ENCODE data around the gene MEDAG.

MEDAG gene

DNA sequence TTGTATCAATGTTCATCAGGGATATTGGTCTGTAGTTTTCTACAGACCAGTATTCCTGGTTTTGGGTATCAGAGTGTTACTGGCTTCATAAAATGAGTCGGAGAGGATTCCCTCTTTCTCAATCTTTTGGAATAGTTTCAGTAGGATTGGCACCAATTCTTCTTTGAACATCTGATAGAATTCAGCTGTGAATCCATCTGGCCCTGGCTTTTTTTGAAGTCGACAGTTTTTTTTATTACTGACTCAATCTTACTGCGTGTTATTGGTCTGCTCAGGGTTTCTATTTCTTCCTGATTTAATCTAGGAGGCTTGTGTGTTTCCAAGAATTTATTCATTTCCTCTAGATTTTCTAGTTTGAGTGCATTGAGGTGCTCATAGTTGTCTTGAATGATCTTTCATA lies 37.8 kb downstream of the MEDAG start:
- Histone ChIP-seq H4K91ac (ENCODE audit: low read length) (no peak overlapping the region), H3K18ac (ENCODE audit: low read depth in 1 of 2, low read length in 2 of 2) (no peak overlapping the region)

DNA sequence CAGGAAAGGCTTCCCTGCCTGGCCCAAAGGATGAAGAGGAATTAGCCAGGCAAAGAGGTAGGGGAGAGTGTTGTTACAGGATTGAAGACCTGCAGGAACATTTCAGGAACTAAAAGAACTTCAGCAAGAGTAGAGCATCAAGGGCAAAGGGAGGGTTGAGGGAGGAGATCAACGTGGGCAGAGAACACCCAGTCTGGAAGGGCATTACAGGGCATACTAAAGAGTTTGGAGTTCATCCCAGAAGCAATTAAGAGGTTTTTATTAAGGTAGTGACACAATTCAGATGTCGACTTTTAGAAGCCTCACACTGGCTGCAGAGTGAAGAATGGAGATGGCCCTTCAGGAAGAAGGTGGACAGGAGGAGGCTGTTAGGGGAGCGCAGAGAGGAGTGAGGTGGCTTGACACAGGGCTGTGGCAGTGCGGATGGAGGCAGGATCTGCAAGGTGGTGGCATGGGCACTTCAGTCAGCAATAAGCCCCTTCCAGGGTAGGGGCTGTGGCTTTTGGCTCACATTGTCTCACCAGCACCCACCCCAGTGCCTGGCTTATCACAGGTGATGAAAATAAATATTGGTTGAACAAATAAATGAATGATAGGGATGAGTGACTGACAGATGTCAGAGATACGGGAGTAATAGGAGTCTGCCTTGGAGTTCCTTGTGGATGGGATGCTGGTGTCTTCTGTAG lies 51.3 kb downstream of the MEDAG start:
- H3K27ac ChIP-seq (ENCODE audit: low read length, poor library complexity, severe bottlenecking) = no peak overlapping the region
- DNase-seq = no peak
- no peak overlapping the region for H3K18ac ChIP-seq (ENCODE audit: low read depth in 1 of 2, low read length in 2 of 2)
- no peak overlapping the region for H2BK5ac ChIP-seq (ENCODE audit: low read depth, low read length, poor library complexity, severe bottlenecking)
- no peak overlapping the region for H3K4me3 ChIP-seq (ENCODE audit: insufficient read depth in 1 of 2, low read depth in 1 of 2, low read length in 2 of 2)
- peaks cover 17% of the 10 kb centered on the region for H3K9me3 ChIP-seq (ENCODE audit: control insufficient read depth, low read length)
- 87% methylated on average over 5 of the region's 5 CpGs for WGBS
- no peak overlapping the region for H2AK5ac ChIP-seq (ENCODE audit: low read length, severe bottlenecking)
- H3K4ac ChIP-seq (ENCODE audit: low read depth in 1 of 2, low read length in 2 of 2) = no peak overlapping the region
- H2BK12ac ChIP-seq (ENCODE audit: low read length in 2 of 2) = no peak overlapping the region
- H2BK120ac ChIP-seq (ENCODE audit: low read depth, low read length) = no peak overlapping the region
- H3K23ac ChIP-seq (ENCODE audit: low read length in 2 of 2) = no peak overlapping the region
- H2AFZ ChIP-seq (ENCODE audit: low read depth, low read length) = no peak overlapping the region
- peaks cover 0 to 20% of the 10 kb centered on the region in 2 experiments for H3K27me3 ChIP-seq (ENCODE audit: control insufficient read depth in 1 of 2, insufficient read depth in 1 of 2, low read length in 2 of 2)
- H2BK15ac ChIP-seq (ENCODE audit: low read depth, poor library complexity, severe bottlenecking) = no peak overlapping the region
- H3K14ac ChIP-seq (ENCODE audit: low read length in 2 of 2) = peak overlapping the region in 1 of 2 experiments; percentile 1
- no peak overlapping the region for H4K8ac ChIP-seq (ENCODE audit: low read length)
- no peak overlapping the region for H3K4me2 ChIP-seq (ENCODE audit: low read length, poor library complexity, severe bottlenecking)
- no peaks in the 10 kb centered on the region for H3K4me1 ChIP-seq (ENCODE audit: control insufficient read depth, insufficient read depth, low read depth, low read length)
- no peak overlapping the region for H3K9ac ChIP-seq (ENCODE audit: low read length)
- no peak overlapping the region for H4K91ac ChIP-seq (ENCODE audit: low read length)
- H3K36me3 ChIP-seq (ENCODE audit: control insufficient read depth in 1 of 2, insufficient read depth in 2 of 2, low read depth in 1 of 2, low read length in 2 of 2) = no peaks in the 10 kb centered on the region
- H3K79me1 ChIP-seq (replicated peaks; ENCODE audit: low read length, poor library complexity, severe bottlenecking) = no peaks in the 10 kb centered on the region

More for the DNA sequence above, 37.8 kb downstream of the MEDAG start:
- Histone ChIP-seq H2BK12ac (ENCODE audit: low read length in 2 of 2) (no peak overlapping the region), H2BK120ac (ENCODE audit: low read depth, low read length) (no peak overlapping the region), H2AFZ (ENCODE audit: low read depth, low read length) (no peak overlapping the region), H3K9ac (ENCODE audit: low read length) (no peak overlapping the region), H3K4me2 (ENCODE audit: low read length, poor library complexity, severe bottlenecking) (no peak overlapping the region), H2AK5ac (ENCODE audit: low read length, severe bottlenecking) (no peak overlapping the region), H2BK15ac (ENCODE audit: low read depth, poor library complexity, severe bottlenecking) (no peak overlapping the region), H3K27ac (ENCODE audit: low read length, poor library complexity, severe bottlenecking) (no peak overlapping the region), H3K4ac (ENCODE audit: low read depth in 1 of 2, low read length in 2 of 2) (no peak overlapping the region), H3K4me1 (ENCODE audit: control insufficient read depth, insufficient read depth, low read depth, low read length) (no peaks in the 10 kb centered on the region), H3K79me1 (replicated peaks; ENCODE audit: low read length, poor library complexity, severe bottlenecking) (no peaks in the 10 kb centered on the region), H3K27me3 (ENCODE audit: control insufficient read depth in 1 of 2, insufficient read depth in 1 of 2, low read length in 2 of 2) (no peaks in the 10 kb centered on the region), H4K8ac (ENCODE audit: low read length) (no peak overlapping the region), H3K14ac (ENCODE audit: low read length in 2 of 2) (no peak overlapping the region), H3K23ac (ENCODE audit: low read length in 2 of 2) (no peak overlapping the region), H3K4me3 (ENCODE audit: insufficient read depth in 1 of 2, low read depth in 1 of 2, low read length in 2 of 2) (no peak overlapping the region), H3K9me3 (ENCODE audit: control insufficient read depth, low read length) (no peaks in the 10 kb centered on the region), H2BK5ac (ENCODE audit: low read depth, low read length, poor library complexity, severe bottlenecking) (no peak overlapping the region), H3K36me3 (ENCODE audit: control insufficient read depth in 1 of 2, insufficient read depth in 2 of 2, low read depth in 1 of 2, low read length in 2 of 2) (no peaks in the 10 kb centered on the region)
- no peak for DNase-seq
- WGBS = 96% methylated on average over 3 of the region's 3 CpGs

- Histone ChIP-seq H4K91ac (ENCODE audit: low read length) (no peak overlapping the region), H3K79me1 (replicated peaks; ENCODE audit: low read length, poor library complexity, severe bottlenecking) (no peaks in the 10 kb centered on the region), H3K36me3 (ENCODE audit: control insufficient read depth in 1 of 2, insufficient read depth in 2 of 2, low read depth in 1 of 2, low read length in 2 of 2) (no peaks in the 10 kb centered on the region), H2AFZ (ENCODE audit: low read depth, low read length) (no peak overlapping the region), H2BK120ac (ENCODE audit: low read depth, low read length) (no peak overlapping the region), H3K14ac (ENCODE audit: low read length in 2 of 2) (no peak overlapping the region), H3K27me3 (ENCODE audit: control insufficient read depth in 1 of 2, insufficient read depth in 1 of 2, low read length in 2 of 2) (peaks cover 0 to 20% of the 10 kb centered on the region in 2 experiments), H2BK12ac (ENCODE audit: low read length in 2 of 2) (no peak overlapping the region), H3K4me2 (ENCODE audit: low read length, poor library complexity, severe bottlenecking) (no peak overlapping the region), H2BK5ac (ENCODE audit: low read depth, low read length, poor library complexity, severe bottlenecking) (no peak overlapping the region), H3K18ac (ENCODE audit: low read depth in 1 of 2, low read length in 2 of 2) (no peak overlapping the region), H3K9ac (ENCODE audit: low read length) (no peak overlapping the region), H4K8ac (ENCODE audit: low read length) (no peak overlapping the region), H3K9me3 (ENCODE audit: control insufficient read depth, low read length) (peaks cover 17% of the 10 kb centered on the region), H3K4ac (ENCODE audit: low read depth in 1 of 2, low read length in 2 of 2) (no peak overlapping the region), H3K27ac (ENCODE audit: low read length, poor library complexity, severe bottlenecking) (no peak overlapping the region), H3K4me3 (ENCODE audit: insufficient read depth in 1 of 2, low read depth in 1 of 2, low read length in 2 of 2) (no peak overlapping the region), H2AK5ac (ENCODE audit: low read length, severe bottlenecking) (no peak overlapping the region), H3K23ac (ENCODE audit: low read length in 2 of 2) (no peak overlapping the region), H2BK15ac (ENCODE audit: low read depth, poor library complexity, severe bottlenecking) (no peak overlapping the region), H3K4me1 (ENCODE audit: control insufficient read depth, insufficient read depth, low read depth, low read length) (peaks cover 3% of the 10 kb centered on the region)
- 81% methylated on average over 1 of the region's 1 CpG for WGBS
- DNase-seq = no peak
Measured at GRCh38 chr13:30959678-30960077, 53.6 kb downstream of the MEDAG start.

- Histone ChIP-seq H2AK5ac (ENCODE audit: low read length, severe bottlenecking) (no peak overlapping the region), H3K4me2 (ENCODE audit: low read length, poor library complexity, severe bottlenecking) (no peak overlapping the region), H4K91ac (ENCODE audit: low read length) (no peak overlapping the region), H2BK12ac (ENCODE audit: low read length in 2 of 2) (no peak overlapping the region), H3K9me3 (ENCODE audit: control insufficient read depth, low read length) (peaks cover 17% of the 10 kb centered on the region), H3K27me3 (ENCODE audit: control insufficient read depth in 1 of 2, insufficient read depth in 1 of 2, low read length in 2 of 2) (peaks cover 0 to 14% of the 10 kb centered on the region in 2 experiments), H3K4me1 (ENCODE audit: control insufficient read depth, insufficient read depth, low read depth, low read length) (peaks cover 3% of the 10 kb centered on the region), H3K9ac (ENCODE audit: low read length) (peak overlapping the region; percentile 31), H4K8ac (ENCODE audit: low read length) (no peak overlapping the region), H3K36me3 (ENCODE audit: control insufficient read depth in 1 of 2, insufficient read depth in 2 of 2, low read depth in 1 of 2, low read length in 2 of 2) (no peaks in the 10 kb centered on the region), H3K79me1 (replicated peaks; ENCODE audit: low read length, poor library complexity, severe bottlenecking) (no peaks in the 10 kb centered on the region), H2BK120ac (ENCODE audit: low read depth, low read length) (no peak overlapping the region), H2AFZ (ENCODE audit: low read depth, low read length) (no peak overlapping the region), H3K4ac (ENCODE audit: low read depth in 1 of 2, low read length in 2 of 2) (no peak overlapping the region), H3K4me3 (ENCODE audit: insufficient read depth in 1 of 2, low read depth in 1 of 2, low read length in 2 of 2) (no peak overlapping the region), H3K18ac (ENCODE audit: low read depth in 1 of 2, low read length in 2 of 2) (peak overlapping the region in 1 of 2 experiments; percentile 75), H2BK15ac (ENCODE audit: low read depth, poor library complexity, severe bottlenecking) (no peak overlapping the region), H3K23ac (ENCODE audit: low read length in 2 of 2) (no peak overlapping the region), H2BK5ac (ENCODE audit: low read depth, low read length, poor library complexity, severe bottlenecking) (no peak overlapping the region), H3K27ac (ENCODE audit: low read length, poor library complexity, severe bottlenecking) (no peak overlapping the region), H3K14ac (ENCODE audit: low read length in 2 of 2) (peak overlapping the region in 1 of 2 experiments; percentile 35)
- no peak for DNase-seq
- WGBS = 56% methylated on average over 5 of the region's 5 CpGs
Measured at GRCh38 chr13:30963791-30964190, 57.7 kb downstream of the MEDAG start.

Data from mesenchymal stem cell (in vitro differentiated cells and primary cell).